T47D (cell line): ENCODE results near the gene SINHCAF.

Source experiments
- DNase-seq, 2 experiments: peaks; one replicate each; pipeline versions ENCODE4 v3.0.0 to v3.0.0-alpha.2; 2011 to 2012; ENCODE audit warnings: low read depth in 1 of 2, low spot score in 1 of 2
- JUND ChIP-seq: IDR thresholded peaks from 2 replicates; pipeline ENCODE4 v1.6.1; 2012; ENCODE audit warnings: low read depth
- in situ Hi-C: cut with HindIII; loops from 2 replicates; pipeline ENCODE4 v1.10.0; 2016; ENCODE audit warnings: low sequenced_read_pairs, low pct_unique_long_range_greater_than_20kb

Gene SINHCAF

DNA sequence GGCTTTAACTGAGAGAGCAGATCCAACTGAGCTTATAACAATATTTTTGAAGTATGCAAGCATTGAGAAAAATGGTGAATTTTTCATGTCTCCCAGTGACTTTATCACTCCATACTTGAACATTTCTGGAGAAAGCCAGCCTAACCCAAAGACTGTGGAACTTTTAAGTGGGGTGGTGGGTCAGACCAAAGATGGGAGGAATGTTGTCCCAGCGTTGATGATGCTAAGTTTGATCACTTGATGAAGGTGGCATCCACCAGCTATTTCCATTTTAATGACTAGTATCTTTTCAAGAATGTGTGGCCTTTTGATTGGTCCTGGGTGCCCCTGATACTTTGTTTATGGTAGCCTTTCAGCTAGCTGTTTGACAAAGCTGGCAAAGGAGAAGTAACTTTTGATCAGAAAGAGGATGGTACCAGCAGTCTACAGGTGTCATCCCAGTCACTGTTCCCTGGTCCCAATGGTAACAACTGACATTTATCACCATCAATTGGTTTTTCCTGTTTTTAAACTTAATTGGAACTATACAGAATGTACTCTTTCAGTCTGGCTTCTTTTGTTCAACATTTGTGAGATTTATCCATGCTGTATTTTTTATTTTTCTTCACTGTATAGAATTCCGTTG is 14.2 kb downstream of the SINHCAF start:
- in situ Hi-C loops = no loop called here
- no peak for TF ChIP-seq JUND
- no peak for DNase-seq

DNA sequence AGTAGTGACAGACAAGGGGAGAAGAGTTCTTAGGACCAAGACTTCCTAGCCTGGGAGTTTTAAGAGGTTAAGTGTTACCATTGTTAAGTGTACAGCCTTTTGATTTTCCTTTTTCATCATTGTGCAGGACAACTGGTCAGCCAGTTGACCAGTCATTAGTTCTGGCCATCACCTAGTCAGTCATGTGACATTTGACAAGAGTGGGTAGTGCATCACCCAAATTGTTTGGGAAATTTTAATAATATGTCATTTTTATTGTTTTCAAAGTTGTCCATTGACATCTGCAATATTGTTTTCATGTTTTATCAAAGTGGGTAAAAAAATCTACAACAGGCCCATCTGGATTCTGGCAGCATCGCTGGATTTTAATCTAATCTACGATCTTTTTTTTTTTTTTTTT is 15.5 kb downstream of the SINHCAF start:
- in situ Hi-C loops = no loop called here
- no peak for DNase-seq

DNA sequence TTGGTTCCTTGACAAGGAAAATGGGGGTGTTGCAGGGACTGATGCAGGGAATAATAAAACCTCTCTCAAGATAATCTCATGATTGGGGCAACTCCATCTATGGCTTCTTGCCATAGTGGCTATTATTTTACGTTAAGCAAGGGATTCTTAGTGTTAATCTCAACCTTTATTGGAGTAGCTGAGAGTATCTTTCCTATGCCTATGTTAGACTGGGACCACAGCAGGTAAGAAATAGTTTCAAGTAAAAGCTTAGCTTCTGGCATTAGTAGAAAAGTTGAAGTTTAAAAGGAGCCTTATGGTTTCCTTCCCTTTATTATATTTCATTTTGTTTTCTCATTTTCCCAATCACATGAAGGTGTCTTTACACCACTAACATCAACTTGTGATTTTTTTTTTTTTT is 16.7 kb downstream of the SINHCAF start:
- no peak for DNase-seq
- in situ Hi-C loops = no loop called here
- no peak for TF ChIP-seq JUND

More for the DNA sequence above, 15.5 kb downstream of the SINHCAF start:
- no peak for TF ChIP-seq JUND

DNA sequence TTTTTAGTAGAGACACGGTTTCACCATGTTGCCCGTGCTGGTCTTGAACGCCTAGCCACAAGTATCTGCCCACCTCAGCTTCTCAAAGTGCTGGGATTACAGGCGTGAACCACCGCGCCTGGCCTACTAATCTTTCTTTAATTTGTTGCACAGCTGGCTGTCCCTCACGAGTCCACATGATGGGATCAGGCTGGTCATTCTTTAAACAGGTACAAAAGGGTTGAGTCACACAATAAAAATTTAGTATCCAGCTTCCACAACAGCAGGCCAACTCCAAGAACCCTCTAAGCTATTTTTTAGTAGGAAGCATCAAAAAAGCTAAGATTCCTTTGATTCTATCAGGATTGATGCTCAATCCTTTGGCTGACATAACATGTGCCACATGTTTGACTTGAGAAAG is 17.8 kb downstream of the SINHCAF start:
- DNase-seq = no peak
- in situ Hi-C loops = no loop called here

DNA sequence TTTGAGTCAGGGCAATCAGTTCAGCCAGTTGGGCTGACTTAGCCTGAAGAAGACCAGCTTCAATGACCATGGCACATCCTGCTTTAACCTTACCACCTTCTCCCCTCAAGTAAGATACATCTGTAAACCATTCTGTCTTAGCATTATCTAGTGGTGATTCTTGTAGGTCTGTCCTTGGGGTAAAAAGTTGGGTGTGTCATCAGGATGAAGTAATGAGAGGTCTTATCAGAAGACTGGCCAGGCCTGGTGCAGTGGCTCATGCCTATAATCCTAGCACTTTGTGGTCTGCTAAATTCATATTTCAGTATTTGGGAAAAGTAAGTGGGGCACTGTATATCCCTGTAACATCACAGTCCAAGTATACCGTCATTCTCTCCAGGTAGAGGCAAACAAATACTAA is 19.1 kb downstream of the SINHCAF start:
- no peak for DNase-seq
- in situ Hi-C loops = no loop called here
- TF ChIP-seq JUND = no peak

More for the DNA sequence above, 17.8 kb downstream of the SINHCAF start:
- TF ChIP-seq JUND = no peak

DNA sequence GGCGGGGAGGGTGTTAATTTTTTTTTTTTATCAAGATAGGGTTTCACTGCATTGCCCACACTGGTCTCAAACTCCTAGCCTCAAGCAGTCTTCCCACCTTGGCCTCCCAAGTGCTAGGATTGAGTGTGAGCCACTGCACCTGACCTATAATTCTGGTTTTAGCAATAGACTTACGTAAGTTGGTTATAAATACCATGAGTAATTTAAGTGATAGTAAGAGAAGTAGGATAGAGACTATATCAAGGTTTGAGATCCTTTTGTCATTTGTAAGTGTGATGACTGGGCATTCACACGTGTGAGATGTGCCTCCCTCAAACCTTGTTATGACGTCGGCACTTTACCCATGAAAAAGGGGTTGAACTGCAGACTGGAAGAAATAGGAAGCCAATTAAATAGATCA is 22.5 kb downstream of the SINHCAF start:
- DNase-seq = no peak
- no peak for TF ChIP-seq JUND
- in situ Hi-C loops = no loop called here

DNA sequence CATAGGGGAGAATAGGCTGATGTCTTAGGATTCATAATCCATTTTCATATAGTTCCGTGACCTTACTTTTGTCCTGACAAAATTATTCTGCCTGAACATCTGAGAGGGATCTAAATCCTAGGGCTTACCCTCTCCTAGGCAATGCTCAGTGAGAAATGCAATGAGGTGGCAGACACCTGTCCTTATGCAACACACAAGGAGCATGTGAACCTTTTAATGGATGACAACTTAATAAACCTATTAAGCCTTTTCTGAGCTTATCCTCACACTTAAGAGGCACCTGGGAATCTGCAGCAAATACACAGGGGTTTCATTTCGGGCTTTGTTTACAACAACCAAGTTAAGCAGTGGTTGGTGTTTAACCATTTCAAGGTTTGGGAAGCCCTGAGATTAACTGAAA is 24.6 kb downstream of the SINHCAF start:
- in situ Hi-C loops = no loop called here
- TF ChIP-seq JUND = no peak
- no peak for DNase-seq

DNA sequence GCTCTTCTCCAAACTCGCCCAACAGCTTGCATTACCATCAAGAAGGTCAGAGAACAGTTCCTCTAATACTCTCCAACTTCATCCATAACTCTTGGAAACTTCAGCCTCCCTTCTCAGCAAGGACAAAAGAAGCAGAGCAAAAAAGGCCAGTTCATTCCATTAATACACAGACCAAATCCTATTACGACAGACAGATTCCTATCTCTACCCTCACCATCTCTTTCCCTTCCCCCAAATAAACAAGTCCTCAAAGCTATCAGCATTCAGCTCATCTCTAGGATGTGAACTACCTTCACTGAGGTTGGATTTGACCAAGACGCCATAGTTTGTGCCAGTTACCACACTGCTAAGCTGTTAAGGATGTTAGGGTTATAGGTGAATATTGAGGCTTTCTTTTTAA is 25.2 kb downstream of the SINHCAF start:
- DNase-seq = no peak
- no peak for TF ChIP-seq JUND
- in situ Hi-C loops = no loop called here

DNA sequence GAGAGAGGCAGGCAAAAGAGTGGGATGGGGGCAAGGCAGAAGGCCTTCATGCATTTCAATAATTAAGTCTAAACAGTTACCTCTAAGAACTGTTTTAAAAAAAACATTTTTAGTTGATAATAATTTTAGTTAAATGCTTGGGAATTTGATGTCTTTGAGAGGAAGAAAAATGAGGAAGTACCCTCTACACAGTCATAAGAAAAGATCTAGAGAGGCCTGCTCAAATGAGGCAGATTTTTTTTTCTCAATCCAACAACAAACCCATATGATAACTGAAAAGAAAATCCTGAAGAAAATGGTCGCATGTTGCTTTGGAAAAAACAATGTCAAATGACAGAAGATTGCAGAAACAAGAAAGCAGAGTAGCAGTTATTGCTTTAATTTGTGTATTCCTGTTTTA is 25.6 kb downstream of the SINHCAF start:
- TF ChIP-seq JUND = no peak
- DNase-seq = no peak
- in situ Hi-C loops = no loop called here

DNA sequence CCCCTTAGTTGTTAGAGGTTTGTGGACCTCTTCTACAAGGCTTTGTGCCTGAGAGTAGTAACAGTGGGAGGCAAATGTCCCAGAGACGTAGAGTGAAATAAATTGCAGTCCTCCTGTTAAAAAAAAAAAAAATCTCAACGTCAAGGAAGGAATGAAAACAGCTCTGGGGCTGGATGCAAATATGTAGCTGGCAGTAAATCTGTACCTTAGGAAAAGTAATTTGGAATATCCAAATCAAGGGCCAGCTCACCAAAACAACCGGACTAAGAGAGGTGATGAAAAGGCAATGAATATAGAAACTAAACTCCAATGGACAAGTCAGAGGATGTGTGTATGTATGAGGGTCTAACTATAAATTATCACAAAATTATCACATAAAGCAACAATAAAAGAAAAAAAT is 27.0 kb downstream of the SINHCAF start:
- in situ Hi-C loops = no loop called here
- no peak for DNase-seq
- no peak for TF ChIP-seq JUND

DNA sequence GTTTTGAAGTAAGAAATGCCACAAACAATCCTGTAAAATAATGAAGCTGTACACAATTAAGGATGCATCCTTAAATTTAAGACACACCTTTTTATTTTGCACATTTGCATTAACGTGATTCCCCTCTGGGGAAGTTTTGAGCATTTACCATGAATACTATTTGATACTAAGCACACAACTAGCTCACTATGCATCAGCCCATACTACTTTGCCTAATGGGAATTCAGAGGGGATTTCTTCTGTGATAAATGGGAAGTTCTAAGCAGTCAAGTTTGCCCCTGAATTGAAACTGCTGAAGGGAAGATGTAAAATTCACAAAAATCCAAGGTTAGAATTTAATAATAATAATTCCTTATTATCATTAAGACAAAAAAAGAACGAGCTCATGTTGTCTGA is 27.4 kb downstream of the SINHCAF start:
- in situ Hi-C loops = no loop called here
- DNase-seq = no peak
- no peak for TF ChIP-seq JUND

DNA sequence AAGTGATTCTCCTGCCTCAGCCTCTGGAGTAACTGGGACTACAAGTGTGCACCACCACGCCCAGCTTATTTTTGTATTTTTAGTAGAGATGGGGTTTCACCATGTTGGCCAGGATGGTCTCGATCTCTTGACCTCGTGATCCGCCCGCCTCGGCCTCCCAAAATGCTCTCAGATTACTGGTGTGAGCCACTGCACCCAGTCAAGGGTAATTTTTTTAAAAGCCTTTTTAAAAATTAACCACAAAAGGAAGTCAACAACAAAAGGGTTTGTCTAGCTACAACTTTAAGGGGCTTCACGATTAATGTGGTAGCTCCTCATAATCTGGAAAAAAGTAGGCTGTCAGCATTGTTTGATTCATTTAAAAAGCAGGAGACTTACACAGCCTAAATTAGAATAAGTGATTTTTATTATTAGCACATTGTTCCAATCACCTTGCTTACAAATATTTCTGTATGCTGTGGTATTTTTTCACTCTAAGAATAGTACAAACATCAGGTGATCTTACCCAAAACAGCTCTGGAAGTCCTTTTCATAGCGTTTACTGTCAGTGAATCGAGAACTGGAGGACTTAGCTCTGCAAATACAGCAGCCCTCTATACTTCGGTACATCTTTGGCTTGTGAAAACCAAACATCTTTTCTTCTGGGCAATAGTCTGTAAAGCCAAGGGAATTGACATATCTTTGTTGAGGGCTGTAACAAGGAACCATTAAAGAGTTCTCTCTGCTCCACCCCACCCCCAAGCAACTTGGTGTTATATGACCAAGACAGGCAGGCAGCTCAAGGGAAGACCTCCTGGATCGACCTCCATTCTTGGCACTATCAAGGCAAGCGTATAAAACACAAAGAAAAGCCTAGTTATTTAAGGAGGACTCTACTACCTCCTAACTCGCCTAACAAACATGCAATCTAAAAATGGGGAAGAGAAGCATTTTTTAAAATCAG is 28.1 kb downstream of the SINHCAF start:
- TF ChIP-seq JUND = no peak
- DNase-seq = no peak
- in situ Hi-C loops = no loop called here

DNA sequence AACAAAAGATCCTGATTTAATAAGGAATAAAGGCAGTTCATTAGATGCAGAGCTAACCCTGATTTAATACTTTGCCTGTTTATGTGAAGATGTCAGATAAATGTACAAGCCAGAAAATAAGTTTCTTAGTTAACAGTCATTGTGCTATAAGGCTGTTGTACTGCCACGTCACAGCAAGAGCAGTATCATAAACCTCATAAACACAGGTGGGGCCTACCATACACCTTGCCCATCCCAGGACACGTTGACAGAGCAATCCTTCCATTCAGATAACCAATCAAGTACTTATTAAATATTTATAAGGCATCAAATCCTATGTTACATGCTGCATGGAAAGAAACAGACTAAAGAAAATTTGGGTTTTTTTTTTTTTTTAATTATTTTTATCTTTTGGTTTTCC is 36.5 kb downstream of the SINHCAF start:
- no peak for DNase-seq
- in situ Hi-C loops = no loop called here
- no peak for TF ChIP-seq JUND
